Activated naive CD8-positive, alpha-beta T cell (primary cell): ENCODE data around the gene IL1F10.

Experiments
- H3K27ac Mint-ChIP-seq: one replicate; pipeline ENCODE4 v1.8.0; 2021; ENCODE audit warnings: mixed read lengths
- H3K27me3 Mint-ChIP-seq: one replicate; pipeline ENCODE4 v1.8.0; 2021; ENCODE audit warnings: mixed read lengths
- H3K36me3 Mint-ChIP-seq: one replicate; pipeline ENCODE4 v1.8.0; 2021; ENCODE audit warnings: mixed read lengths
- H3K4me1 Mint-ChIP-seq: one replicate; pipeline ENCODE4 v1.8.0; 2021; ENCODE audit warnings: low read depth, mixed read lengths
- H3K4me3 Mint-ChIP-seq: one replicate; pipeline ENCODE4 v1.8.0; 2021; ENCODE audit warnings: mild to moderate bottlenecking, mixed read lengths
- H3K9me3 Mint-ChIP-seq: one replicate; pipeline ENCODE4 v1.8.0; 2021; ENCODE audit warnings: low read depth, mixed read lengths

The IL1F10 gene

GRCh38 chr2:113050921-113051895, 16.6 kb upstream of the IL1F10 start:
- no peak overlapping the region for H3K4me3 Mint-ChIP-seq
- H3K27me3 Mint-ChIP-seq, result no peaks in the 10 kb centered on the region
- peaks cover 11% of the 10 kb centered on the region for H3K36me3 Mint-ChIP-seq
- H3K27ac Mint-ChIP-seq, result no peak overlapping the region
- peaks cover 7% of the 10 kb centered on the region for H3K9me3 Mint-ChIP-seq
- H3K4me1 Mint-ChIP-seq, result peaks cover 1% of the 10 kb centered on the region

GRCh38 chr2:113052396-113052917, 15.3 kb upstream of the IL1F10 start, which contains the start of gene IL36B:
IL36B (minus strand) TSS chr2:113052867.
- Mint-ChIP-seq H3K36me3 (peaks cover 13% of the 10 kb centered on the region), H3K4me3 (no peak within 1 kb of the TSS), H3K27me3 (no peaks in the 10 kb centered on the region), H3K9me3 (peaks cover 10% of the 10 kb centered on the region), H3K27ac (no peak within 1 kb of the TSS), H3K4me1 (peaks cover 7% of the 10 kb centered on the region)

- H3K27me3 Mint-ChIP-seq, result no peaks in the 10 kb centered on the region
- H3K4me3 Mint-ChIP-seq, result no peak overlapping the region
- H3K27ac Mint-ChIP-seq, result no peak overlapping the region
- peaks cover 10% of the 10 kb centered on the region for H3K9me3 Mint-ChIP-seq
- peaks cover 13% of the 10 kb centered on the region for H3K36me3 Mint-ChIP-seq
- H3K4me1 Mint-ChIP-seq, result peaks cover 7% of the 10 kb centered on the region
Measured at GRCh38 chr2:113053666-113054065, 14.1 kb upstream of the IL1F10 start.

- no peaks in the 10 kb centered on the region for H3K27me3 Mint-ChIP-seq
- H3K4me3 Mint-ChIP-seq, result no peak overlapping the region
- H3K4me1 Mint-ChIP-seq, result peaks cover 7% of the 10 kb centered on the region
- no peak overlapping the region for H3K27ac Mint-ChIP-seq
- H3K9me3 Mint-ChIP-seq, result peaks cover 10% of the 10 kb centered on the region
- peaks cover 13% of the 10 kb centered on the region for H3K36me3 Mint-ChIP-seq
Measured at GRCh38 chr2:113054066-113054465, 13.7 kb upstream of the IL1F10 start.

- Mint-ChIP-seq H3K27ac (peak overlapping the region; percentile 69), H3K4me3 (no peak overlapping the region), H3K4me1 (peaks cover 7% of the 10 kb centered on the region), H3K27me3 (peaks cover 1% of the 10 kb centered on the region), H3K36me3 (peaks cover 13% of the 10 kb centered on the region), H3K9me3 (peaks cover 10% of the 10 kb centered on the region)
Measured at GRCh38 chr2:113056521-113056920, 11.2 kb upstream of the IL1F10 start.

GRCh38 chr2:113057117-113057516, 10.7 kb upstream of the IL1F10 start:
- Mint-ChIP-seq H3K27ac (no peak overlapping the region), H3K4me3 (no peak overlapping the region), H3K27me3 (peaks cover 2% of the 10 kb centered on the region)

GRCh38 chr2:113058411-113058994, 9.3 kb upstream of the IL1F10 start:
- Mint-ChIP-seq H3K9me3 (peaks cover 10% of the 10 kb centered on the region), H3K4me1 (peaks cover 7% of the 10 kb centered on the region), H3K4me3 (no peak overlapping the region), H3K36me3 (peaks cover 13% of the 10 kb centered on the region), H3K27me3 (peaks cover 2% of the 10 kb centered on the region), H3K27ac (no peak overlapping the region)

More at GRCh38 chr2:113057117-113057516, 10.7 kb upstream of the IL1F10 start:
- Mint-ChIP-seq H3K9me3 (peaks cover 10% of the 10 kb centered on the region), H3K36me3 (peaks cover 13% of the 10 kb centered on the region), H3K4me1 (peaks cover 7% of the 10 kb centered on the region)

GRCh38 chr2:113058998-113059960, 8.5 kb upstream of the IL1F10 start, which contains the start of gene IL36RN:
IL36RN (plus strand) TSS chr2:113059198; CDS start chr2:113059439, 241 bp downstream.
- Mint-ChIP-seq H3K4me3 (no peak within 1 kb of the TSS), H3K27ac (no peak within 1 kb of the TSS), H3K4me1 (peaks cover 7% of the 10 kb centered on the region), H3K27me3 (peaks cover 2% of the 10 kb centered on the region), H3K9me3 (peaks cover 10% of the 10 kb centered on the region), H3K36me3 (peaks cover 10% of the 10 kb centered on the region)

GRCh38 chr2:113060396-113060795, 7.4 kb upstream of the IL1F10 start:
- H3K27ac Mint-ChIP-seq, result no peak overlapping the region
- H3K4me3 Mint-ChIP-seq, result no peak overlapping the region
- H3K27me3 Mint-ChIP-seq, result peaks cover 2% of the 10 kb centered on the region
- H3K4me1 Mint-ChIP-seq, result peaks cover 7% of the 10 kb centered on the region
- peaks cover 5% of the 10 kb centered on the region for H3K36me3 Mint-ChIP-seq
- peaks cover 4% of the 10 kb centered on the region for H3K9me3 Mint-ChIP-seq

GRCh38 chr2:113060796-113061195, 7.0 kb upstream of the IL1F10 start:
- peaks cover 4% of the 10 kb centered on the region for H3K9me3 Mint-ChIP-seq
- no peak overlapping the region for H3K4me3 Mint-ChIP-seq
- H3K27ac Mint-ChIP-seq, result no peak overlapping the region
- peaks cover 4% of the 10 kb centered on the region for H3K36me3 Mint-ChIP-seq
- H3K27me3 Mint-ChIP-seq, result peaks cover 2% of the 10 kb centered on the region
- peaks cover 7% of the 10 kb centered on the region for H3K4me1 Mint-ChIP-seq

- Mint-ChIP-seq H3K4me3 (no peak overlapping the region), H3K36me3 (peaks cover 2% of the 10 kb centered on the region), H3K4me1 (peaks cover 5% of the 10 kb centered on the region), H3K27me3 (peaks cover 2% of the 10 kb centered on the region), H3K9me3 (peaks cover 3% of the 10 kb centered on the region), H3K27ac (no peak overlapping the region)
Measured at GRCh38 chr2:113061241-113061640, 6.5 kb upstream of the IL1F10 start.

GRCh38 chr2:113061896-113062770, 5.6 kb upstream of the IL1F10 start:
- peaks cover 2% of the 10 kb centered on the region for H3K27me3 Mint-ChIP-seq
- no peak overlapping the region for H3K27ac Mint-ChIP-seq
- no peaks in the 10 kb centered on the region for H3K9me3 Mint-ChIP-seq
- peaks cover 3% of the 10 kb centered on the region for H3K36me3 Mint-ChIP-seq
- no peak overlapping the region for H3K4me3 Mint-ChIP-seq
- no peaks in the 10 kb centered on the region for H3K4me1 Mint-ChIP-seq

GRCh38 chr2:113064281-113064680, 3.5 kb upstream of the IL1F10 start:
- H3K9me3 Mint-ChIP-seq, result no peaks in the 10 kb centered on the region
- H3K4me3 Mint-ChIP-seq, result no peak overlapping the region
- H3K27ac Mint-ChIP-seq, result no peak overlapping the region
- H3K4me1 Mint-ChIP-seq, result no peaks in the 10 kb centered on the region
- H3K36me3 Mint-ChIP-seq, result peaks cover 3% of the 10 kb centered on the region
- peaks cover 2% of the 10 kb centered on the region for H3K27me3 Mint-ChIP-seq
